Activated CD4-positive, alpha-beta T cell treated with anti-CD3 and anti-CD28 coated beads, Interleukin-2, Interleukin-6, amounts not matched to agents 100 ng/mL and 50 ng/mL, durations not matched to agents 16 hours and 8 hours (primary cell): ENCODE data around the gene LRRC75A.
A peak's percentile ranks its signal among the peaks of the same experiment; 100 is the strongest.
"Not testable (repeated sequence)": the region's sequence is repeated elsewhere in the genome, so short reads cannot be mapped to it uniquely, and the experiment has no call there.

Source experiments
- DNase-seq: peaks from one replicate; pipeline ENCODE4 v3.0.0-alpha.2; 2020

LRRC75A gene

DNA sequence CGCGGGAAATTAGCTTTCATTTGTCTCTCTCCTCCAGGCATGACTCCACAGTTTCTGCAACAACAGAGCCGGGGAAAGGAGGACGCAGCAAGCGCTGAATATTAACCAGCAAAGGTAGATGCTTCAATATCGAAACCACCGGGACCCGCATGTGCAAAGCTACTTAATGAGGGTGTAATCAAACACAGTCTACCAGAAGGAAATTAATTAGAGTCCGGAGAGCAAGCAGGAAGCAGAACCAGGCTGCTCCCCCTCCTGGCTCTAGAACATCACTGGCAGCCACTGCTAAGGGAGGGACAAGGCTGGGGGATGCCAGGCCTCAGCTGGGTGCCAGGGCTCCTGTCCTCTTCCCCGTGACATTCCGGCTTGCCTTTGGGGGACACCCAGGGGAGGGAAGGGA is 21.7 kb downstream of the LRRC75A start:
- DNase-seq = no peak

- no peak for DNase-seq
Observed at GRCh38 chr17:16468428-16468992, 23.5 kb downstream of the LRRC75A start.

- no peak for DNase-seq
Observed at GRCh38 chr17:16467886-16468285, 24.1 kb downstream of the LRRC75A start.

DNA sequence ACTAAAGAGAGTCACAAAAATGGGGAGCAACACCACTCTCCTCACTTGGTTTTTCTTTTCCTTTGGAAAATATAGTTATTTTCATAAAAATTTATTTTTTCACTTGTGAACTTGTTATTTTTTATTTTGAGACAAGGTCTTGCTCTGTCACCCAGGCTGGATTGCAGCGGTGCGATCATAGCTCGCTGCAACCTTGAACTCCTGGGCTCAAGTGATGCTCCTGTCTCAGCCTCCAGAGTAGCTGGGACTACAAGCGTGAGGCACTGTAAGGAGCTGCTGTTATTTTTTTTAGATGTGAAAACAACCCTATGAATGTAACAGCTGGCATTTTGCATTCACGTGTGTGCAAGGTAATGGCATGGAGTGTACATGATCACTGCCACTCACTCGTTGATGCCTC is 24.9 kb downstream of the LRRC75A start:
- no peak for DNase-seq

DNA sequence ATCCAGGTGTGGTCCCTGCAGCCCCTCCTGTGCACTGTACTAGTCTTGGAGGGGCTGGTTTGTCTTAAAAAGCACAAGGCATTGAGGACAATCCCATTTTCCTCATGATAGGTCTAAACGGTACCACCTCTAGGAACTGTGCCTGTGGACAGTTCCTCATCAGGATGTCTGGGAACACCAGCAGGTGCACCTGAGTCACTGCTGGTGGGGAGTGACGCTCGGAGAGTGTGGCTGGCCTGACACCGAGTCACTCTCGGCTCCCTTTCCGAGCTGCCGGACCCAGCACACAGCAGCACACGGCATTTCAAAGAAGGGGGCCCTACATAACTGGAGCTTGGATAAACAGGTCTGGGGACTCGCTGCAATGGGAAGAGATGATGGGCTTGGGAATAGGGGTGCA is 25.6 kb downstream of the LRRC75A start:
- DNase-seq = no peak

DNA sequence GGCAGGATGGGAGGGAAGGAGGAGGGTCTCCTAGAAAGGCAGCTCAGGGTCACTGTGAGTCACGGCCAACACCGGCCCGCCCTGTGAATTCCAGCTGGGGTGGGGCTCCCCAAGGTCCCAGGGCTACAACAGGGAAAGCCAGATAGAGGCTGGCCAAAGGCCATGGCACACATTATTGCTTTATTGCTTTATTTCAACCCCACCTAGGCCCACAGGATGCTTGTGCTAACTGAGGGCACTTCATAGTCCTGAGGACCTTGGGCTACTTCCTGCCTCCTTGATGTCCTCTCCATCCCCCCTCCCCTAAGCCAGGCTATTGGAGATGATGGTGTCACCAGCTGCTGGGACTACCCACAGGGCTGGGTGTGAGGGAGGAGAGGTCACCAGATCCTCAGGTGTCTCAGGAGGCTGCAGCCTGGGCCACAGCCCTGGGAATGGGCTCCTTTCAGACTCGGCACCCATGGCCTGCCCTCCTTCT is 26.1 kb downstream of the LRRC75A start:
- no peak for DNase-seq

DNA sequence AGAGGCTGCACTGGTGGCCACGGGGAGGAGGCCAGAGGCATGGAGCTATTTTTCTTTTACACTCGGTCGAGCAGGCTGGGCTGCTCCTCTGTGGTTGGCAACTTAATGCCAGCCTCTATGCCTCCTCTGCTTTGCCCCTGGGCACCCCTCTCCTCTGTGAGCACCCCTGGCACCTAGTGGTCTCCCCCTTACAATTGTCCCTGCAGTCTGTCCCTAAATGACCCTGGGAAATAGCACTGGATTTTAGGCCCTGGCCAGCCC is 27.0 kb downstream of the LRRC75A start:
- no peak for DNase-seq

GRCh38 chr17:16464303-16465051 is 27.5 kb downstream of the LRRC75A start:
- no peak for DNase-seq

DNA sequence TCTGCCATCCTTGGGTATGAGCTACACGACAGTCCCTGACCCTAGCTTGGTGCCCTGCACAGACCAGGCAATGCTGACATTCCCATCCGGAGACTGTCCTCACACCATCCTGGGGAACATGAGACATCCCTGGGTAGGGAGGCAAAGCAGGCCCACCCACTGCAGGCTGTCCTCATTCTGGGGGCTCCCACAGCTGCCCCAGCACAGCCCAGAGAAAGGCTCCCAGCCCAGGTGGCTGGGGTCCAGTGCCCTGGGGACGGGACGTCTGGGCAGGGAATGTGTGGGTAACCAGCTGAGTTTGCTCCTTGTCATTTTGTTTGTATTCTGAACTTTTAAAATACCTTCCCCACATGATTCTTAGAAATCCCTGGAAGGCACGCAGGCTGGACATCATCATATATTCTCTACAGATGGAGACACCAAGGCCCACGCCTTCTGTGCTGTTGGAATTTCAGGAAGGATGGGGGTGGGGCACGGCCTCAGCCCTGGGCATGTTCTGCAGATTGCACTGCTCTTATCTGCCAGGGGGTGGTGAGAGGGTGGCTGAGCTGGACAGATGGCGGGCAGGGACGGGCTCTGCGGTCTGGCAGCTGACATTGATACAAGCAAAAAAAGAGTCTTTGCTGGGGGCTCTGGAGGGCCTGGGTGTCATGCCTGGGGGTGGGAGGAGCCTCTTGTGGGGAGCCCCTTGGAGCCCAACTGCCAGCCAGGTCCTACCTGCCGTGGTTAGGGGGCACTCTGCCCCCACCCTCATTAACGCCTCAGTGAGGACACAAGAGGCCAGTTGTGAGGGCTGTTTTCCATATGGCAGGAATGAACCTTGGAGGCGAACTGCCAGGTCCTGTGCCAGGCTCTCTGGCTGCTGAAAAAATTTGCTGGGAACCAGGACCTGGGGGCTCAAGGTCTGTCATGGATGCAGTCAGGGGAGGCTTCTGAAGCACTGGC is 28.4 kb downstream of the LRRC75A start:
- DNase-seq = no peak

DNA sequence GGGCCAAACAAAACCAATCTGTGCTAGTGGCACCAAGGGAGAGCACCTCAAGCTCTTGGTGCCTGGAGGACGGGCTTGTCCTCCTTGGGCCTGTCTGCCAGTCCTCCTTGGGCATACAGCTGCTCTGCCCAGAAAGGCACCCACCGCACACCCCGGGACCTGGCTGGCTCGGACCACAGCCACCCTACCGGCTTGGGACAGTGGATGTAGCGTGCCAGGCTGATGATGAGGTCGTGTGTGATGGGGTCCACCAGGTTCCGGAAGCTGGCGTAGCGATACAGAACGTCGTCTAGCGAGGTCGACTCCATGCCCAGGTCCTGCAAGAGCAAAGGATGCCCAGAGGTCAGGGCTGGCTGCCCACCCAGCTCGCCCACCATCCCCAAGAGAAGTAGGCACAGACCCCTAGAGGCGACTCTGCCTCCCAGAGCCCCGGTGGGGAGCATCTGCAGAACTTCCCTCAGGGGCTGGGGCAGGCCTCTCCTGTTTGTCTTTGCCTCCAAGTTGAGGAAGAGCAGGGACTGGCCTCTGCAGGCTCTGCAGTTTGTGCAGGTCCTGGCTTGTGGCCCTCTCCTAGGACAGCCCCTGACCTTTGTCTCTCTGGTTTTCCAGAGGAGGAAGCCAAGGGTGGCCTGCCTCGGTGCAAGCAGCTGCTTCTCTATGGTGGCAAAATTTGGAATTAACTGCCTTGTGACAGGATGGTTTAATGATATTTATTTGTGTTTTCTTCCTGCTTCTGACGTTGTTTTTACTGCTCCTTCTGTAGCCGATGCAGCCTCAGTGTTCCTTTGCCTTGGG is 29.7 kb downstream of the LRRC75A start:
- DNase-seq = no peak

- DNase-seq = no peak
Observed at GRCh38 chr17:16461606-16461866, 30.5 kb downstream of the LRRC75A start.

GRCh38 chr17:16460796-16461605 is 31.0 kb downstream of the LRRC75A start:
- DNase-seq = no peak

DNA sequence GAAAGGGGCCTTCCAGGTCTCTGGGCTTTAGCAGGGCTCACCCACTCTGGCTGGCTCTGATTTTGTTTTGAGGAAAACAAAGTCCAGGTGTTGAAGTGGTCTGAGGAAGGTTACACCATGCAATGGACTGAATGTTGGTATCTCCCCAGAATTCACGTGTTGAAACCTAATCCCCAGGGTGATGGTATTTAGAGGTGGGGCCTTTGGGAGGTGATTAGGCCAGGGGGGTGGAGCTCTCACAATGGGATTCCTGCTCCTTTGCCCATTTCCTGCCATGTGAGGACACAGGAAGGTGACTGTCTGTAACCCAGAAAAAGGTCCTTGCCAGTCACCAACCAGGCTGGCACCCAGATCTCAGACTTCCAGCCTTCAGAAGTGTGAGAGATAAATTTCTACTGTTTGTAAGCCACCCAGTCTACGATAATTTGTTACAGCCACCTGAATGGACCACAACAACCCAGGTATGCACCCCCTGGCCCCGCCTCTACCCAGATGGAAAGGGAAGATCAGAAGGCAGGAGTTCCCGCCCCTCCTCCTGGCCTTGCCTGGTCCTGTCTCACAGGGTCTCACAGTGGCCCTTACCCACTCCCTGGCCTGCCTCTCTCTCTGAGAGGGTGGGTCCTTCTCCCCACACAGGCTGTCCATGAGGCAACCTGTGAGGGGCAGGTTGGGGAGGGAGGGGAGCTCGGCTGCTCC is 32.0 kb downstream of the LRRC75A start:
- DNase-seq = no peak

DNA sequence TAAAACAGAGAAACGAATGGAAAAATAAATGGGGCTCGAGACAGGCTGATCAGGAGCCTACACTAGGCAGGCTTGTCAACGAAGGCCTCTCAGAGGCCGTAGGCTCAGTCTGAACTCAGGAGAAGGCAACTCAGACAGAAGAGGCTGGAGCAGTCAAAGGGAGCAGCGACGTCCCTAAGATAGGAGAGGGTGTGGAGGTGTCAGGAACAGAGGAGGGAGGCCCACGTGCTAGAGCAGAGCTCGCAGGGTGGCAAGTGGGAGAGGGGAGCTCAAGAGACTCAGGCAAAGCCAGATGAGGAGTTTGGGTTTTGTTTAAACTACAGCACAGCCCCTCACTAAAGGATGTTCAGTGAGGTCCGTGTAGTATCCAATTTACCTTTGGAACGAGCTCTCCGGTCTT is 32.7 kb downstream of the LRRC75A start:
- DNase-seq = no peak

DNA sequence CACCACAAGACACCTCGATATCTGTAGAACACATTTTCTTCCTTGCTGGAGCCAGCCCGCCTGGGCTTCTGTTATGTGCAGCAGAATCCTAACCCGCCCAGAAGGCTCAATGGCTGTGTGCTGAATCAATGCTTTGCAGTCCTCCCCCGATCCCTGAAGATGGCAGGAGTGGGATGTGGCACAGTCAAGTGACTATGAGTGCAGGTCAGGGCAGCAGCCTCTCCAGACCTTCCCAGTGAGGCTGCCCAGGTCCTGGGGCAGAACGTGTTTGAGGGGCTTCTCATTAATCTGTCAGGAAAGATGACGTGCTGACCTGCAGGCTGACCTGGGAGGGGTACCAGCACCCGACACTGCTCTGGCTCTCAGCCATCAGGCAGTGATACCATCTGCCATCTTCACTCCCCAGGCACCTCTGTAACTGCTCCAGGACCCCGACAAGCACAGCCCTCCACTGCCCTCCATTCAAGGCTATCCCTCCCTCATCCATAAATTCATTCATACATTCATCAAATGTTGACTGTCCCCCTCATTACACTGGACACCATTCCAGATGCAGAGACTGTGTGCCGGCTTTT is 35.2 kb downstream of the LRRC75A start:
- no peak for DNase-seq

GRCh38 chr17:16455997-16456741 is 35.8 kb downstream of the LRRC75A start:
- no peak for DNase-seq

DNA sequence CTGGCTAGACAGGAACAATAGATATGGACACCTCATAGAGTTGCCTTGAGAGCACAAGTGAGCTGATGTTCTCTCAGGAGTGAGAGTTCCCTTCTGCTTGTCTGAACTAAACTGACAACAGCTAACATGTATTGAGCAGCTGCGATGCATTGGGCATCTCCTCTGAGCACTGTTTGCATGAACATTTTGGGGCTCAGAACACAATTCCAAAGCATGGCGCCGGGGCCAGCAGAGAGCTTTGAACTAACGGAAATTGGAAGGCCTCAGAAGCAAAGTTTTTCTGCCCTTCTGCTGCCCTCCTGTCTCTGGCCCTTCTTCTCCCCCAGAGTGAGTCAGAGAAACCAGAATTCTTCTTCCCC is 38.5 kb downstream of the LRRC75A start:
- DNase-seq = no peak

DNA sequence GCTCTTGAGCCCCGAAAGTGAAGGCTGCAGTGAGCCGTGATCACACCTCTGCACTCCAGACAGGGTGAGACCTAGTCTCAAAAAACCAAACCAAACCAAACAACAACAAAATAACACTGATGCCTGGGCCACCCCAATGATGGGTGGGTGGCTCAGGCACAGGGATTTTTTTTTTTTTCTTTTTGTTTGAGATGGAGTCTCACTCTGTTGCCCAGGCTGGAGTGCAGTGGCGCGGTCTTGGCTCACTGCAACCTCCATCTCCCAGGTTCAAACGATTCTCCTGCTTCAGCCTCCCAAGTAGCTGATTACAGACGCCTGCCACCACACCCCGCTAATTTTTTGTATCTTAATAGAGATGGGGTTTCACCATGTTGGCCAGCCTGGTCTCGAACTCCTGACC is 39.7 kb downstream of the LRRC75A start:
- DNase-seq = not testable (repeated sequence)

DNA sequence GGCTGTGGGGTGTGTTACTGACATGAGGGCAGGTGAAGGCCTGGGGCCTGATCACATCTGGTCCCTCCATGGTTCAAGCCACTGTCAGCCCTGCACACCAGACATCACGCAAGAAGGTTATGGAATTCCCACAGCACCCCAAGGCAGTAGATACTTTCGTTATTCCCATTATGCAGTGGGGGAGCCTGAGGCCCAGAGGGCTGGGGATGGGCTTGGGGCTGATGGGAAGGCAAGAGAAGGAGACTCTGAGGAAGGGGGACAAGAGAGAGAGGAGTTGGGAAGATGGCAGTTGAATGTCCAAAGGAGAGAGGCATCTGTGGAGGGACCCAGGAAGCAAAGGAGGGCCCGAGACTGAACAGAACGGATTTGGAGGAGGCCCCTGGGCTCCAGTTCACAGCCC is 42.0 kb downstream of the LRRC75A start:
- no peak for DNase-seq

DNA sequence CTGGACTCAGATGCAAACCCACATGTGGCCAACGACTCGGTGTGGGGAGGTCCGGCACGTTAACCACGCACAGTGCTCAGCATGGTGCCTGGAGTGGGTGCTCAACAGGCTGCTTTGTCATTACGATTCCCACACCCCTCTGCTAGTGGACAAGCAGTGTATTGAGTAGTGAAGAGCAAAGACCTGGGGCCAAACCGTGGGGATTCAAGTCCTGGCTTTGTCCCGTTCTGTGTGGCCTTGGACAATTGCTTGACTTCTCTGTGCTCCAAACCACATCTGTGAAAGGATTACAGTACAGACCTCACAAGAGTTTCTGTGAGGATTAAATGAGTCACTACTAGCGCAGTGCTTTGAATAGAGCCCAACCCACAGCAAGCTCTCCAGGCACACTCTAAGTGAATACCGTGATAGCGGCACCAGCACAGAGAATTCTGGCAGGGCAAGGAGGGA is 42.8 kb downstream of the LRRC75A start:
- DNase-seq = peak; percentile 61

- no peak for DNase-seq
Observed at GRCh38 chr17:16448490-16448889, 43.5 kb downstream of the LRRC75A start.
